ENCODE results near the gene LIMS2.

- TF ChIP-seq CTCF (IDR thresholded peaks at IDR 0.05 in 8 of 11, conservative IDR thresholded peaks at IDR 0.05 in 3 of 11) (no peak), POLR2AphosphoS5 (IDR thresholded peaks at IDR 0.05) (no peak)
These were observed 4.5 kb upstream of the LIMS2 start for GRCh38 chr2:127679680-127680361.

Measured in spleen (tissue), 7 donors.